Right atrium auricular region (tissue), 2 donors: ENCODE results near the gene RNU4-1. TPM values are rescaled to one million over a fixed set of nuclear protein-coding genes. Genes with fewer than 3 reads are reported as not detected.
"Not testable (repeated sequence)": the region's sequence is repeated elsewhere in the genome, so short reads cannot be mapped to it uniquely, and the experiment has no call there.

Source experiments
- DNase-seq: peaks from one replicate; pipeline ENCODE4 v3.0.0-alpha.2; 2019; ENCODE audit warnings: low spot score
- H3K27ac ChIP-seq, 2 donors: fragments of 200-600 bp; sonication (generic); 1 replicate in 1 of 2; 2 replicates in 1 of 2; pipeline ENCODE4 v1.5.1; 2016 to 2019
- H3K27me3 ChIP-seq, 2 donors: fragments of 200-600 bp; sonication (generic); one replicate each; pipeline versions ENCODE4 v1.5.1 to v1.6.0; 2017 to 2019
- H3K36me3 ChIP-seq: fragments of 200-600 bp; sonication (generic); one replicate; pipeline ENCODE4 v1.5.1; 2016
- H3K4me1 ChIP-seq, 2 donors: fragments of 200-600 bp; sonication (generic); one replicate each; pipeline versions ENCODE4 v1.5.1 to v1.6.0; 2017 to 2019
- H3K4me3 ChIP-seq, 2 donors: fragments of 200-600 bp; sonication (generic); 1 replicate in 1 of 2; 2 replicates in 1 of 2; pipeline ENCODE4 v1.5.1; 2017 to 2019; ENCODE audit warnings: mild to moderate bottlenecking in 1 of 2, moderate library complexity in 1 of 2
- H3K9me3 ChIP-seq, 2 donors: fragments of 200-600 bp; sonication (generic); one replicate each; pipeline ENCODE4 v1.5.1; 2019
- CTCF ChIP-seq, 2 donors: fragments of 200-600 bp; sonication (generic); IDR thresholded peaks; one replicate each; pipeline ENCODE4 v1.5.1; 2019; ENCODE audit warnings: antibody characterized with exemption in 2 of 2
- total RNA-seq, 2 donors: library from RNA; depleted of rRNA; stranded (reverse); fragments of >200 nt; gene quantifications; one replicate each; pipeline ENCODE4 v1.1.0, GENCODE V29; 2016

The RNU4-1 gene
- total RNA-seq, 2 donors from 2014 or later = not detected

DNA sequence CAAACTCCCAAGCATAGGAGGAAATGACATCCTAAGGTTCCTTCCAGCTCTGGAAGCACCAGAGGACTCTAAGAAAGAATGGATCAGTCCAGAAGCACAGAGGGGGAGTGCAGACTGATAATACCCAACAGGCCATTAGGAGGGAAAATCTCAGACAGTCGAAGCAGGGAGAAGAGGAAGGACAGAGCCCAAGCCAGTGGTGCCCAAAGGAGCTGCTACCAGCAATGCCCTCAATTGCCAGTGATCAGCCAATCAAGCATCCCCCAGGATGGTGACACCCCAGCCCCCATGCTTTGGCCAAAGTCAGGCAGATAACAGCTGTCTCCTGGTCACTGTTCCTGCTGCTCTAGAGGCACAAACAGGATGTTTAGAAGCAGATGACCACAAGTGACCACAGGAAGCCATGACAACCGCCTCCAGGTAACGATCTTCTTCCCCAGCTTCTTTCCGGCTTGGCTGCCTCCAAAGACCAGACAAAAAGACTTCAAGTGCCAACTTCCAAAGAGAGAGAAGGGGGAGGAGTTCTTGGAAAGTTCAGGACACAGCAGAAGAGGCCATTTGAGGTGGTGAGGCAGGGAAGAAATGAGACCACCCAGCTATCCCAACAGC, 43.7 kb downstream of the RNU4-1 start:
- H3K9me3 ChIP-seq = no peaks in the 10 kb centered on the region
- TF ChIP-seq CTCF (IDR thresholded peaks at IDR 0.05) = no peak
- no peaks in the 10 kb centered on the region for H3K27me3 ChIP-seq
- peaks cover 2 to 96% of the 10 kb centered on the region in 2 donors for H3K4me1 ChIP-seq
- peaks cover 2% of the 10 kb centered on the region for H3K36me3 ChIP-seq
- H3K4me3 ChIP-seq = peak overlapping the region; percentile 4 to 29
- no peak for DNase-seq
- H3K27ac ChIP-seq = peak overlapping the region; percentile 69 to 90

GRCh38 chr12:120247621-120248030, 45.4 kb downstream of the RNU4-1 start:
- H3K4me3 ChIP-seq = peak overlapping the region in 1 of 2 donors; percentile 29
- H3K9me3 ChIP-seq = no peaks in the 10 kb centered on the region
- peaks cover 2 to 94% of the 10 kb centered on the region in 2 donors for H3K4me1 ChIP-seq
- TF ChIP-seq CTCF (IDR thresholded peaks at IDR 0.05) = no peak
- no peaks in the 10 kb centered on the region for H3K36me3 ChIP-seq
- peak overlapping the region; percentile 69 to 90 for H3K27ac ChIP-seq
- no peaks in the 10 kb centered on the region for H3K27me3 ChIP-seq
- DNase-seq = no peak

- TF ChIP-seq CTCF (IDR thresholded peaks at IDR 0.05) = no peak
- H3K4me1 ChIP-seq = peaks cover 2 to 94% of the 10 kb centered on the region in 2 donors
- peak overlapping the region; percentile 43 to 90 for H3K27ac ChIP-seq
Measured at GRCh38 chr12:120247183-120247582, 45.9 kb downstream of the RNU4-1 start.

DNA sequence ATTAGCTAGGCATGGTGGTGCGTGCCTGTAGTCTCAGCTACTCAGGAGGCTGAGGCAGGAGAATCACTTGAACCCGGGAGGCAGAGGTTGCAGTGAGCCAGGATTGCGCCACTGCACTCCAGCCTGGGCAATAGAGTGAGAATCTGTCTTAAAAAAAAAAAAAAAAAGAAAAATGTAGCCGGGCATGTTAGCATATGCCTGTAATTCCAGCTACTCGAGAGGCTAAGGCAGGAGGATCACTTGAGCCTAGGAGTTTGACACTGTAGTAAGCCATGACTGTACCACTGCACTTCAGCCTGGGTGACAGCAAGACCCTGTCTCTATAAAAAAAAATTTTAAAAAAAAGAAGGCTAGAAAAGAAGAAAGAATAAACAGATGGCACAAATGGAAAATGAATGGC, 46.3 kb downstream of the RNU4-1 start:
- not testable (repeated sequence) for H3K27me3 ChIP-seq, H3K9me3 ChIP-seq, DNase-seq, H3K4me3 ChIP-seq, H3K36me3 ChIP-seq
- peak overlapping the region; percentile 43 to 90 for H3K27ac ChIP-seq
- peaks cover 2 to 94% of the 10 kb centered on the region in 2 donors for H3K4me1 ChIP-seq

More at GRCh38 chr12:120247183-120247582, 45.9 kb downstream of the RNU4-1 start:
- no peak for DNase-seq
- H3K4me3 ChIP-seq = peak overlapping the region in 1 of 2 donors; percentile 29
- H3K9me3 ChIP-seq = no peaks in the 10 kb centered on the region
- no peaks in the 10 kb centered on the region for H3K27me3 ChIP-seq
- no peaks in the 10 kb centered on the region for H3K36me3 ChIP-seq

Other genes starting within 250 kb of the RNU4-1 start
- 10 to 100 TPM; 13.4 to 17.6 TPM for gene RAB35, start 176.5 kb downstream of the RNU4-1 start, total RNA-seq
- 10 to 100 TPM; 28.3 to 36.0 TPM for gene GCN1, start 98.5 kb downstream of the RNU4-1 start, total RNA-seq
- 1,000 to 10,000 TPM in 1 of 2 donors, 100 to 1,000 TPM in 1; 846 to 1,862 TPM for gene RPLP0, start 92.1 kb downstream of the RNU4-1 start, total RNA-seq
- gene PXN, start 27.5 kb downstream of the RNU4-1 start, total RNA-seq = 10 to 100 TPM; 34.7 to 76.7 TPM
- not detected for gene RNU4-2, start 1.3 kb downstream of the RNU4-1 start, total RNA-seq
- 1 to 10 TPM; 3.1 to 5.6 TPM for gene SIRT4, start 9.1 kb upstream of the RNU4-1 start, total RNA-seq
- not detected for gene PLA2G1B, start 34.5 kb upstream of the RNU4-1 start, total RNA-seq
- 1 to 10 TPM in 1 of 2 donors, under 1 TPM in 1; 0.93 to 2.9 TPM for gene MSI1, start 75.9 kb upstream of the RNU4-1 start, total RNA-seq
- gene COX6A1, start 144.9 kb upstream of the RNU4-1 start, total RNA-seq = 100 to 1,000 TPM; 190 to 291 TPM
- 1 to 10 TPM; 8.9 to 9.2 TPM for gene TRIAP1, start 153.1 kb upstream of the RNU4-1 start, total RNA-seq
- gene GATC, start 153.2 kb upstream of the RNU4-1 start, total RNA-seq = 10 to 100 TPM; 11.6 to 13.6 TPM
- gene SRSF9, start 176.5 kb upstream of the RNU4-1 start, total RNA-seq = 10 to 100 TPM; 18.7 to 31.4 TPM
- gene DYNLL1, start 202.9 kb upstream of the RNU4-1 start, total RNA-seq = 100 to 1,000 TPM; 168 to 178 TPM
- 10 to 100 TPM; 21.9 to 34.3 TPM for gene COQ5, start 235.9 kb upstream of the RNU4-1 start, total RNA-seq
- 100 to 1,000 TPM; 166 to 168 TPM for gene RNF10, start 241.1 kb upstream of the RNU4-1 start, total RNA-seq